DMS153 treated with DMSO at 0.1 percent for 48 hours (cell line): ENCODE data around the gene FBXO2.
A peak's percentile ranks its signal among the peaks of the same experiment; 100 is the strongest.

Experiments
- DNase-seq: peaks from one replicate; lab custom pipeline; 2025; ENCODE audit not compliant: unreplicated experiment; lab: John Stamatoyannopoulos, UW

FBXO2 gene

GRCh38 chr1:11653861-11654136 is 430 bp downstream of the FBXO2 start:
- DNase-seq: no peak

- DNase-seq: no peak
Observed at GRCh38 chr1:11653101-11653860, 948 bp downstream of the FBXO2 start.

GRCh38 chr1:11652203-11652780 is 1.9 kb downstream of the FBXO2 start:
- no peak for DNase-seq

GRCh38 chr1:11651017-11651416 is 3.2 kb downstream of the FBXO2 start:
- DNase-seq: no peak

- DNase-seq: peak; percentile 76
Observed at GRCh38 chr1:11650331-11650991, 3.8 kb downstream of the FBXO2 start.

GRCh38 chr1:11649624-11650330 is 4.5 kb downstream of the FBXO2 start:
- DNase-seq: no peak

GRCh38 chr1:11649237-11649623 is 5.0 kb downstream of the FBXO2 start:
- no peak for DNase-seq

GRCh38 chr1:11648732-11649158 is 5.5 kb downstream of the FBXO2 start:
- peak; percentile 25 for DNase-seq

- DNase-seq: no peak
Observed at GRCh38 chr1:11648039-11648438, 6.2 kb downstream of the FBXO2 start.

GRCh38 chr1:11647333-11647732 is 6.9 kb downstream of the FBXO2 start:
- no peak for DNase-seq

GRCh38 chr1:11646317-11646716 is 7.9 kb downstream of the FBXO2 start:
- DNase-seq: no peak

GRCh38 chr1:11645670-11646265 is 8.5 kb downstream of the FBXO2 start:
- DNase-seq: peak; percentile 79

- DNase-seq: no peak
Observed at GRCh38 chr1:11645270-11645669, 9.0 kb downstream of the FBXO2 start.

- no peak for DNase-seq
Observed at GRCh38 chr1:11643782-11644181, 10.4 kb downstream of the FBXO2 start.

- peak; percentile 82 for DNase-seq
Observed at GRCh38 chr1:11642418-11643017, 11.7 kb downstream of the FBXO2 start.

- no peak for DNase-seq
Observed at GRCh38 chr1:11641776-11642305, 12.4 kb downstream of the FBXO2 start.

GRCh38 chr1:11640944-11641343 is 13.3 kb downstream of the FBXO2 start:
- no peak for DNase-seq

GRCh38 chr1:11640101-11640500 is 14.1 kb downstream of the FBXO2 start:
- no peak for DNase-seq

- DNase-seq: no peak
Observed at GRCh38 chr1:11639372-11639771, 14.9 kb downstream of the FBXO2 start.

GRCh38 chr1:11638121-11638520 is 16.1 kb downstream of the FBXO2 start:
- DNase-seq: no peak
